Trophoblast cell (in vitro differentiated cells and primary cell): ENCODE results near the gene KMO.
A peak's percentile ranks its signal among the peaks of the same experiment; 100 is the strongest.

Source experiments
- DNase-seq, 2 donors: peaks; one replicate each; pipeline ENCODE4 v3.0.0-alpha.2; 2016
- H2AFZ ChIP-seq: 2 replicates; pipeline ENCODE4 v1.6.1; 2013; ENCODE audit warnings: low read length, moderate library complexity, mild to moderate bottlenecking; ENCODE audit not compliant: insufficient read depth, poor library complexity
- H2AK5ac ChIP-seq: 2 replicates; pipeline ENCODE4 v1.6.1; 2013; ENCODE audit warnings: mild to moderate bottlenecking, low read length
- H2BK120ac ChIP-seq: 2 replicates; pipeline ENCODE4 v1.6.1; 2013; ENCODE audit warnings: low read length, mild to moderate bottlenecking, moderate library complexity; ENCODE audit not compliant: insufficient read depth, poor library complexity
- H2BK12ac ChIP-seq: 2 replicates; pipeline ENCODE4 v1.6.1; 2013; ENCODE audit warnings: mild to moderate bottlenecking, low read length, moderate library complexity
- H2BK5ac ChIP-seq: 2 replicates; pipeline ENCODE4 v1.6.1; 2013; ENCODE audit warnings: low read length, low read depth, moderate library complexity, mild to moderate bottlenecking; ENCODE audit not compliant: poor library complexity
- H3K14ac ChIP-seq: 2 replicates; pipeline ENCODE4 v1.6.1; 2013; ENCODE audit warnings: mild to moderate bottlenecking, low read length
- H3K18ac ChIP-seq: 2 replicates; pipeline ENCODE4 v1.6.1; 2013; ENCODE audit warnings: mild to moderate bottlenecking, low read length
- H3K23ac ChIP-seq: 2 replicates; pipeline ENCODE4 v1.6.1; 2013; ENCODE audit warnings: low read length
- H3K27ac ChIP-seq: 2 replicates; pipeline ENCODE4 v1.5.1; 2013; ENCODE audit warnings: low read depth, mild to moderate bottlenecking, inconsistent platforms, low read length, moderate library complexity
- H3K27me3 ChIP-seq: 2 replicates; pipeline ENCODE4 v1.6.1; 2013; ENCODE audit warnings: inconsistent platforms, mild to moderate bottlenecking, low read length, moderate library complexity; ENCODE audit not compliant: insufficient read depth
- H3K36me3 ChIP-seq, 2 experiments: 1 replicate in 1 of 2; 2 replicates in 1 of 2; pipeline ENCODE4 v1.6.1; 2013; ENCODE audit warnings: low read length in 2 of 2, mild to moderate bottlenecking in 2 of 2, moderate library complexity in 1 of 2; ENCODE audit not compliant: insufficient read depth in 2 of 2, control insufficient read depth in 1 of 2
- H3K4ac ChIP-seq: 2 replicates; pipeline ENCODE4 v1.6.1; 2013; ENCODE audit warnings: low read depth, mild to moderate bottlenecking, low read length, moderate library complexity
- H3K4me1 ChIP-seq, 2 experiments: 1 replicate in 1 of 2; 2 replicates in 1 of 2; pipeline ENCODE4 v1.6.1; 2013; ENCODE audit warnings: low read length in 2 of 2, mild to moderate bottlenecking in 2 of 2, moderate library complexity in 1 of 2; ENCODE audit not compliant: insufficient read depth in 2 of 2, control insufficient read depth in 1 of 2
- H3K4me2 ChIP-seq: 2 replicates; pipeline ENCODE4 v1.6.1; 2013; ENCODE audit warnings: inconsistent platforms, mild to moderate bottlenecking, low read length, moderate library complexity
- H3K4me3 ChIP-seq: 2 replicates; pipeline ENCODE4 v1.5.1; 2013; ENCODE audit warnings: mild to moderate bottlenecking, low read depth, low read length, inconsistent platforms
- H3K79me1 ChIP-seq: one replicate; pipeline ENCODE4 v1.6.1; 2013; ENCODE audit warnings: low read length
- H3K79me2 ChIP-seq: 2 replicates; pipeline ENCODE4 v1.6.1; 2013; ENCODE audit warnings: low read length, mild to moderate bottlenecking; ENCODE audit not compliant: control insufficient read depth, insufficient read depth, poor library complexity
- H3K9ac ChIP-seq: 2 replicates; pipeline ENCODE4 v1.6.1; 2013; ENCODE audit warnings: mild to moderate bottlenecking, low read length
- H3K9me3 ChIP-seq: 2 replicates; pipeline ENCODE4 v1.6.1; 2013; ENCODE audit warnings: low read depth, mild to moderate bottlenecking, control low read depth, inconsistent platforms, low read length; ENCODE audit not compliant: insufficient read depth
- H4K12ac ChIP-seq: 2 replicates; pipeline ENCODE4 v1.6.1; 2013; ENCODE audit warnings: low read depth, mild to moderate bottlenecking, low read length, moderate library complexity
- H4K8ac ChIP-seq: 2 replicates; pipeline ENCODE4 v1.6.1; 2013; ENCODE audit warnings: low read depth, mild to moderate bottlenecking, low read length, moderate library complexity
- H4K91ac ChIP-seq: one replicate; pipeline ENCODE4 v1.6.1; 2013; ENCODE audit warnings: low read depth, mild to moderate bottlenecking, low read length, moderate library complexity
- WGBS: extraction: QIAGEN DNeasy Blood & Tissue Kit; methylation state at CpG from one replicate; pipeline ENCODE4 v1.1.7; 2013; ENCODE audit warnings: missing lambda C conversion rate; ENCODE audit not compliant: insufficient read length, insufficient coverage; ENCODE audit errors: extremely low coverage; 5-methylcytosine and 5-hydroxymethylcytosine counted together

The KMO gene

GRCh38 chr1:241607497-241607896 is 75.3 kb downstream of the KMO start:
- peaks cover 0 to 5% of the 10 kb centered on the region in 2 experiments for H3K4me1 ChIP-seq
- no peak overlapping the region for H2BK120ac ChIP-seq
- H2AK5ac ChIP-seq: no peak overlapping the region
- H3K4me2 ChIP-seq: no peak overlapping the region
- peaks cover 4 to 9% of the 10 kb centered on the region in 2 experiments for H3K36me3 ChIP-seq
- no peaks in the 10 kb centered on the region for H3K9me3 ChIP-seq
- no peak overlapping the region for H3K9ac ChIP-seq
- H2AFZ ChIP-seq: no peak overlapping the region
- H4K8ac ChIP-seq: no peak overlapping the region
- no peak overlapping the region for H3K14ac ChIP-seq
- H3K23ac ChIP-seq: no peak overlapping the region
- no peak for DNase-seq
- H4K91ac ChIP-seq: no peak overlapping the region
- no peak overlapping the region for H3K4me3 ChIP-seq
- H3K79me2 ChIP-seq: no peaks in the 10 kb centered on the region
- H2BK12ac ChIP-seq: no peak overlapping the region
- H3K18ac ChIP-seq: no peak overlapping the region
- no peak overlapping the region for H2BK5ac ChIP-seq
- H3K79me1 ChIP-seq: no peaks in the 10 kb centered on the region
- H4K12ac ChIP-seq: no peak overlapping the region
- H3K27me3 ChIP-seq: no peaks in the 10 kb centered on the region
- H3K27ac ChIP-seq: no peak overlapping the region
- H3K4ac ChIP-seq: no peak overlapping the region

GRCh38 chr1:241608379-241609033 is 76.3 kb downstream of the KMO start:
- Histone ChIP-seq H3K9ac (no peak overlapping the region), H3K23ac (no peak overlapping the region), H3K18ac (no peak overlapping the region), H2AFZ (no peak overlapping the region), H3K27me3 (no peaks in the 10 kb centered on the region), H2BK120ac (no peak overlapping the region), H3K4me3 (no peak overlapping the region), H2BK12ac (no peak overlapping the region), H4K8ac (no peak overlapping the region), H3K79me1 (no peaks in the 10 kb centered on the region), H2BK5ac (no peak overlapping the region), H3K4me1 (peaks cover 0 to 8% of the 10 kb centered on the region in 2 experiments), H2AK5ac (no peak overlapping the region), H3K36me3 (peaks cover 4 to 9% of the 10 kb centered on the region in 2 experiments), H3K9me3 (no peaks in the 10 kb centered on the region), H3K79me2 (no peaks in the 10 kb centered on the region), H4K12ac (no peak overlapping the region), H3K14ac (no peak overlapping the region), H3K4ac (no peak overlapping the region), H4K91ac (no peak overlapping the region), H3K4me2 (no peak overlapping the region), H3K27ac (no peak overlapping the region)
- no CpG with 5 or more reads among the region's 3 CpGs for WGBS
- no peak for DNase-seq

GRCh38 chr1:241610056-241610815 is 78.1 kb downstream of the KMO start:
- Histone ChIP-seq H3K4me1 (peaks cover 0 to 8% of the 10 kb centered on the region in 2 experiments), H3K23ac (no peak overlapping the region), H3K4me2 (no peak overlapping the region), H3K79me2 (no peaks in the 10 kb centered on the region), H4K12ac (no peak overlapping the region), H2AFZ (no peak overlapping the region), H3K27ac (no peak overlapping the region), H2BK5ac (no peak overlapping the region), H2AK5ac (no peak overlapping the region), H4K91ac (no peak overlapping the region), H3K4me3 (no peak overlapping the region), H3K9ac (no peak overlapping the region), H2BK120ac (no peak overlapping the region), H3K14ac (no peak overlapping the region), H3K36me3 (peaks cover 0 to 1% of the 10 kb centered on the region in 2 experiments), H2BK12ac (no peak overlapping the region), H3K79me1 (no peaks in the 10 kb centered on the region), H4K8ac (no peak overlapping the region), H3K27me3 (no peaks in the 10 kb centered on the region), H3K9me3 (no peaks in the 10 kb centered on the region), H3K4ac (no peak overlapping the region), H3K18ac (no peak overlapping the region)
- no CpG with 5 or more reads among the region's 8 CpGs for WGBS
- no peak for DNase-seq

- no CpG with 5 or more reads among the region's 3 CpGs for WGBS
- Histone ChIP-seq H3K18ac (no peak overlapping the region), H2AK5ac (no peak overlapping the region), H3K14ac (no peak overlapping the region), H3K23ac (no peak overlapping the region), H4K8ac (no peak overlapping the region), H3K4me2 (no peak overlapping the region), H3K27ac (no peak overlapping the region), H2BK120ac (no peak overlapping the region), H3K4me1 (peaks cover 0 to 4% of the 10 kb centered on the region in 2 experiments), H3K4ac (no peak overlapping the region), H3K79me2 (no peaks in the 10 kb centered on the region), H2BK5ac (no peak overlapping the region), H3K36me3 (peaks cover 1 to 3% of the 10 kb centered on the region in 2 experiments), H3K9me3 (no peaks in the 10 kb centered on the region), H2BK12ac (no peak overlapping the region), H3K79me1 (no peaks in the 10 kb centered on the region), H2AFZ (no peak overlapping the region), H3K4me3 (no peak overlapping the region), H4K12ac (no peak overlapping the region), H3K27me3 (no peaks in the 10 kb centered on the region), H4K91ac (no peak overlapping the region), H3K9ac (no peak overlapping the region)
- DNase-seq: peak; percentile 69 to 94
Measured at GRCh38 chr1:241611063-241611462, 78.9 kb downstream of the KMO start.
